Keratinocyte (primary cell): Measurements from ENCODE around the gene CTSZ.

ENCODE experiments used
- EZH2 ChIP-seq: IDR thresholded peaks from one replicate; pipeline ENCODE4 v1.6.1; 2012; ENCODE audit warnings: inconsistent platforms, mild to moderate bottlenecking, low read length, moderate library complexity
- TF ChIP-seq, protein P1 (sequence below), 3 experiments: IDR thresholded peaks in 1 of 3; conservative IDR thresholded peaks in 1 of 3; optimal IDR thresholded peaks in 1 of 3; 2 replicates in 2 of 3; 3 replicates in 1 of 3; pipeline versions ENCODE3 to v1.5.1; 2011; ENCODE audit warnings: low read length in 3 of 3, mild to moderate bottlenecking in 3 of 3, moderate library complexity in 2 of 3, control low read depth in 1 of 3, inconsistent platforms in 1 of 3; ENCODE audit not compliant: insufficient read depth in 2 of 3; ENCODE audit errors: extremely low read depth in 1 of 3

DNA sequence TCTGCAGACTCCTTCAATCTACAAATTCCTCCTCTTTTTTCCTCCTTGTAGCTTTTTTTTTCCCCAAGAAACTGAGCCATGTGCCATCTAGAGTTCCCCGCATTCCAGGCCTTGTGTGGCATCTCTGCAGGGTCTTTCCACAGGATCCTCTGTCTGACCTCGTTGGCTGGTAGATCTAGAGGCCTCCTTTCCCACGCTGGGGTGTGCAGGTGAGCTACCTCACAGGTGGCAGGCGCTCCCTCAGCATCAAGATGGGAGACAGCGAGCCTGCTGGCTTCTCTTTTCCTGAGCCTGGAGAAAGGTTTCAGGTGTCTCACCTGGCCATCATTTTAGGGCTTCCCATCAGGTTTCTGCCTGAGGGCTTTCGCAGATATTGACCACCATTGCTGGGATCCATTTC lies 35.6 kb downstream of the CTSZ start:
- TF ChIP-seq, protein P1, sequence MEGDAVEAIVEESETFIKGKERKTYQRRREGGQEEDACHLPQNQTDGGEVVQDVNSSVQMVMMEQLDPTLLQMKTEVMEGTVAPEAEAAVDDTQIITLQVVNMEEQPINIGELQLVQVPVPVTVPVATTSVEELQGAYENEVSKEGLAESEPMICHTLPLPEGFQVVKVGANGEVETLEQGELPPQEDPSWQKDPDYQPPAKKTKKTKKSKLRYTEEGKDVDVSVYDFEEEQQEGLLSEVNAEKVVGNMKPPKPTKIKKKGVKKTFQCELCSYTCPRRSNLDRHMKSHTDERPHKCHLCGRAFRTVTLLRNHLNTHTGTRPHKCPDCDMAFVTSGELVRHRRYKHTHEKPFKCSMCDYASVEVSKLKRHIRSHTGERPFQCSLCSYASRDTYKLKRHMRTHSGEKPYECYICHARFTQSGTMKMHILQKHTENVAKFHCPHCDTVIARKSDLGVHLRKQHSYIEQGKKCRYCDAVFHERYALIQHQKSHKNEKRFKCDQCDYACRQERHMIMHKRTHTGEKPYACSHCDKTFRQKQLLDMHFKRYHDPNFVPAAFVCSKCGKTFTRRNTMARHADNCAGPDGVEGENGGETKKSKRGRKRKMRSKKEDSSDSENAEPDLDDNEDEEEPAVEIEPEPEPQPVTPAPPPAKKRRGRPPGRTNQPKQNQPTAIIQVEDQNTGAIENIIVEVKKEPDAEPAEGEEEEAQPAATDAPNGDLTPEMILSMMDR (optimal IDR thresholded peaks at IDR 0.05 in 1 of 3, IDR thresholded peaks at IDR 0.05 in 1 of 3, conservative IDR thresholded peaks at IDR 0.05 in 1 of 3; ENCODE audit: extremely low read depth in 1 of 3, insufficient read depth in 2 of 3, low read length in 3 of 3): no peak
- no peak for TF ChIP-seq EZH2
